GM19043 (cell line): ENCODE results near the gene FBXL3.
A peak's percentile ranks its signal among the peaks of the same experiment; 100 is the strongest.

Experiments
- ATAC-seq: cut with Tn5 transposase; IDR thresholded peaks from one replicate; pipeline ENCODE4 v1.9.1; 2021; ENCODE audit warnings: low read depth; ENCODE audit not compliant: unreplicated experiment

Gene FBXL3

GRCh38 chr13:77026861-77027621, at the start of gene FBXL3:
FBXL3 (minus strand) TSS chr13:77027159; CDS start chr13:77021860, 5,299 bp downstream.
- ATAC-seq: peak; percentile 50

GRCh38 chr13:77067519-77067918, 40.6 kb upstream of the FBXL3 start:
- no peak for ATAC-seq

- no peak for ATAC-seq
Measured at GRCh38 chr13:77065461-77066147, 38.6 kb upstream of the FBXL3 start.

GRCh38 chr13:77062097-77062496, 35.1 kb upstream of the FBXL3 start:
- no peak for ATAC-seq

GRCh38 chr13:77061362-77061761, 34.4 kb upstream of the FBXL3 start:
- ATAC-seq: no peak

- ATAC-seq: no peak
Measured at GRCh38 chr13:77056886-77057285, 29.9 kb upstream of the FBXL3 start.

GRCh38 chr13:77056382-77056781, 29.4 kb upstream of the FBXL3 start:
- no peak for ATAC-seq

GRCh38 chr13:77055158-77055557, 28.2 kb upstream of the FBXL3 start:
- no peak for ATAC-seq

- ATAC-seq: no peak
Measured at GRCh38 chr13:77053192-77053591, 26.2 kb upstream of the FBXL3 start.

GRCh38 chr13:77048681-77049080, 21.7 kb upstream of the FBXL3 start:
- ATAC-seq: no peak

- no peak for ATAC-seq
Measured at GRCh38 chr13:77047649-77048343, 20.8 kb upstream of the FBXL3 start.

- ATAC-seq: no peak
Measured at GRCh38 chr13:77042566-77043177, 15.7 kb upstream of the FBXL3 start.

- no peak for ATAC-seq
Measured at GRCh38 chr13:77040835-77041234, 13.9 kb upstream of the FBXL3 start.

GRCh38 chr13:77040076-77040475, 13.1 kb upstream of the FBXL3 start:
- ATAC-seq: no peak

GRCh38 chr13:77038907-77039480, 12.0 kb upstream of the FBXL3 start:
- no peak for ATAC-seq

- ATAC-seq: no peak
Measured at GRCh38 chr13:77036279-77036678, 9.3 kb upstream of the FBXL3 start.

GRCh38 chr13:77034881-77035280, 7.9 kb upstream of the FBXL3 start:
- ATAC-seq: no peak

GRCh38 chr13:77033717-77034302, 6.9 kb upstream of the FBXL3 start:
- no peak for ATAC-seq

GRCh38 chr13:77031656-77032243, 4.8 kb upstream of the FBXL3 start:
- ATAC-seq: no peak

- no peak for ATAC-seq
Measured at GRCh38 chr13:77029436-77029835, 2.5 kb upstream of the FBXL3 start.
